Activated CD4-positive, alpha-beta memory T cell treated with anti-CD3 and anti-CD28 coated beads, Interleukin-2, amount 10 ng/mL, durations not matched to agents 7 days and 5 days (primary cell): ENCODE results near the gene LRRC56. TPM values are rescaled to one million over a fixed set of nuclear protein-coding genes. Genes with fewer than 3 reads are reported as not detected.

ENCODE experiments used
- CTCF ChIA-PET: fragments of 350-600 bp; sonication (Branson Sonifier 250); formaldehyde crosslinking; loops from one replicate; lab custom pipeline; 2021; ENCODE audit warnings: antibody characterized with exemption, inconsistent platforms; lab: Charles Lee
- POLR2A ChIA-PET: fragments of 350-600 bp; sonication (Branson Sonifier 250); formaldehyde crosslinking; loops from one replicate; lab custom pipeline; 2021; ENCODE audit warnings: antibody characterized with exemption; lab: Charles Lee
- DNase-seq: peaks from one replicate; pipeline ENCODE4 v3.0.0-alpha.2; 2020
- H3K27ac Mint-ChIP-seq: one replicate; pipeline ENCODE4 v1.8.0; 2021; ENCODE audit warnings: mild to moderate bottlenecking, mixed read lengths
- H3K27me3 Mint-ChIP-seq: one replicate; pipeline ENCODE4 v1.8.0; 2021; ENCODE audit warnings: mixed read lengths
- H3K36me3 Mint-ChIP-seq: one replicate; pipeline ENCODE4 v1.8.0; 2021; ENCODE audit warnings: low read depth, mixed read lengths
- H3K4me1 Mint-ChIP-seq: one replicate; pipeline ENCODE4 v1.8.0; 2021; ENCODE audit warnings: mixed read lengths
- H3K4me3 Mint-ChIP-seq: one replicate; pipeline ENCODE4 v1.8.0; 2021; ENCODE audit warnings: mild to moderate bottlenecking, mixed read lengths
- H3K9me3 Mint-ChIP-seq: one replicate; pipeline ENCODE4 v1.8.0; 2021; ENCODE audit warnings: mixed read lengths
- total RNA-seq, 2 experiments: library from RNA; stranded (reverse); gene quantifications; one replicate each; pipeline ENCODE4 v1.2.3, GENCODE V29; 2021

Gene LRRC56
- total RNA-seq, 2 experiments from 2014 or later, result 2.2 to 2.5 TPM

DNA sequence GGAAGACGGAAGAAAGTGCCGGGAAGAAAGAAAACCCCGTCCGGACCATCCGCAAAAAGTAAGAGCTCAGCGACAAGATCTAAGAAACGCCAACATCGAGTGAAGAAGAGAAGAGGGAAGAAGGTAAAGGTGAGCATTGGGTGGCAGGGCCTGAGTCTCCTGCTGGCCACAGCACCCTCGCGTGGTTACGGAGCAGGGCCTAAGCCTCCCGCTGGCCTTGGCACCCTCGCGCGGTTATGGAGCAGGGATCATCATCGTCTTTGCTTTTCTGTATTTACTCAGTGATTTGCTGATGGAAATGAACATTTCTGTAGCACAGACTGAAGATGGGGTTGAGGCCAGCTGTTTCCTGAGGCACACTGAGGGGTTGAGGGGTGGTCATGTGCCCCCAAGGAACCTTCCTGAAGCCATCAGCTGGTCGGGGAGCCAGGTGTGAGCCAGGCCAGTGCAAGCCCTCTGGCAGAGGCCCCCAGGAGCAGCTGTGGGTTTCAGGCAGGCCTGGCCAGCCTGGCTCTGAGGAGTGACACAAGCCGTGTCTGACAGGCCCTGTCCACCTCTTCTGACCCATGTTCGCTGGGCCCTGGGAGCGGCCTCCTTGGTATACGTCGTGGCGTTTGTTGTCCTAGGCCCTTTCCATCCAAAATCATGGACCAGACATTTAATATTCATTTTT lies 64.4 kb downstream of the LRRC56 start:
- H3K4me1 Mint-ChIP-seq, result peaks cover 5% of the 10 kb centered on the region
- H3K9me3 Mint-ChIP-seq, result no peaks in the 10 kb centered on the region
- no peak overlapping the region for H3K4me3 Mint-ChIP-seq
- H3K36me3 Mint-ChIP-seq, result peaks cover 54% of the 10 kb centered on the region
- CTCF ChIA-PET, result interaction anchor here (0.7 kb wide), 1 partner anchor 234 kb away, joined by 4 read pairs; no protein-coding TSS in a partner anchor
- POLR2A ChIA-PET, result interaction anchor here (0.9 kb wide), 1 partner anchor 26 kb away, joined by 3 read pairs; the partner anchor contains the start of gene PHRF1
- H3K27ac Mint-ChIP-seq, result no peak overlapping the region
- H3K27me3 Mint-ChIP-seq, result no peaks in the 10 kb centered on the region
- no peak for DNase-seq

- H3K9me3 Mint-ChIP-seq, result no peaks in the 10 kb centered on the region
- no peak for DNase-seq
- H3K4me3 Mint-ChIP-seq, result no peak overlapping the region
- no peak overlapping the region for H3K27ac Mint-ChIP-seq
- no peaks in the 10 kb centered on the region for H3K4me1 Mint-ChIP-seq
- no peaks in the 10 kb centered on the region for H3K27me3 Mint-ChIP-seq
- ChIA-PET CTCF (no interaction called here), POLR2A (no interaction called here)
- H3K36me3 Mint-ChIP-seq, result peaks cover 56% of the 10 kb centered on the region
These were observed 65.8 kb downstream of the LRRC56 start for GRCh38 chr11:603154-603553.

Other genes with a start within 250 kb of the LRRC56 start
- gene PGGHG, start 248.4 kb upstream of the LRRC56 start, total RNA-seq, result 100 to 1,000 TPM; 113 to 117 TPM
- not detected for gene IFITM5, start 238.0 kb upstream of the LRRC56 start, total RNA-seq
- gene IFITM2, start 229.7 kb upstream of the LRRC56 start, total RNA-seq, result 1,000 to 10,000 TPM; 1,637 to 1,643 TPM
- 1,000 to 10,000 TPM; 1,010 to 1,055 TPM for gene IFITM1, start 223.5 kb upstream of the LRRC56 start, total RNA-seq
- gene IFITM3, start 216.7 kb upstream of the LRRC56 start, total RNA-seq, result 10 to 100 TPM; 52.3 to 58.8 TPM
- gene B4GALNT4, start 168.0 kb upstream of the LRRC56 start, total RNA-seq, result under 1 TPM; 0.23 to 0.53 TPM
- not detected for gene PKP3, start 143.3 kb upstream of the LRRC56 start, total RNA-seq
- 100 to 1,000 TPM; 170 to 178 TPM for gene SIGIRR, start 122.5 kb upstream of the LRRC56 start, total RNA-seq
- 10 to 100 TPM; 69.2 to 73.5 TPM for gene ANO9, start 95.5 kb upstream of the LRRC56 start, total RNA-seq
- gene PTDSS2, start 87.2 kb upstream of the LRRC56 start, total RNA-seq, result 10 to 100 TPM; 20.1 to 21.5 TPM
- gene RNH1, start 30.3 kb upstream of the LRRC56 start, total RNA-seq, result 100 to 1,000 TPM; 109 to 117 TPM
- 10 to 100 TPM; 45.1 to 52.5 TPM for gene HRAS, start 2.0 kb upstream of the LRRC56 start, total RNA-seq
- 1 to 10 TPM; 2.5 to 3.2 TPM for gene LMNTD2, start 23.2 kb downstream of the LRRC56 start, total RNA-seq
- 10 to 100 TPM; 32.7 to 32.8 TPM for gene RASSF7, start 23.4 kb downstream of the LRRC56 start, total RNA-seq
- gene PHRF1, start 38.9 kb downstream of the LRRC56 start, total RNA-seq, result 10 to 100 TPM; 38.7 to 39.1 TPM
- 100 to 1,000 TPM; 220 to 221 TPM for gene IRF7, start 78.4 kb downstream of the LRRC56 start, total RNA-seq
- gene CDHR5, start 87.4 kb downstream of the LRRC56 start, total RNA-seq, result not detected
- not detected for gene SCT, start 89.7 kb downstream of the LRRC56 start, total RNA-seq
- gene DRD4, start 99.7 kb downstream of the LRRC56 start, total RNA-seq, result under 1 TPM; 0.18 to 0.20 TPM
- 10 to 100 TPM; 33.0 to 34.2 TPM for gene DEAF1, start 157.7 kb downstream of the LRRC56 start, total RNA-seq
- 10 to 100 TPM; 22.6 to 25.3 TPM for gene TMEM80, start 158.3 kb downstream of the LRRC56 start, total RNA-seq
- gene EPS8L2, start 168.7 kb downstream of the LRRC56 start, total RNA-seq, result 10 to 100 TPM; 16.2 to 19.4 TPM
- gene TALDO1, start 209.9 kb downstream of the LRRC56 start, total RNA-seq, result 100 to 1,000 TPM; 215 to 224 TPM
- 10 to 100 TPM; 48.6 to 52.9 TPM for gene GATD1, start 240.0 kb downstream of the LRRC56 start, total RNA-seq